ENCODE measurements around the gene KRTAP10-10.

GRCh38 chr21:44658541-44658910 lies 21.4 kb downstream of the KRTAP10-10 start:
- TF ChIP-seq CTCF (IDR thresholded peaks at IDR 0.05), result no peak
- no peak for TF ChIP-seq EZH2 (IDR thresholded peaks at IDR 0.05; ENCODE audit: borderline replicate concordance, insufficient read depth, low read depth, low read length, poor library complexity, severe bottlenecking)

Data from B cell (primary cell).